ENCODE measurements around the gene APLNR. TPM values are rescaled to one million over a fixed set of nuclear protein-coding genes. Genes with fewer than 3 reads are reported as not detected.

Gene APLNR
- total and polyA plus RNA-seq, 2 donors (not counting 3 experiments of a cell fraction or from before 2014, with no cell fraction given): 0.04 to 0.38 TPM

DNA sequence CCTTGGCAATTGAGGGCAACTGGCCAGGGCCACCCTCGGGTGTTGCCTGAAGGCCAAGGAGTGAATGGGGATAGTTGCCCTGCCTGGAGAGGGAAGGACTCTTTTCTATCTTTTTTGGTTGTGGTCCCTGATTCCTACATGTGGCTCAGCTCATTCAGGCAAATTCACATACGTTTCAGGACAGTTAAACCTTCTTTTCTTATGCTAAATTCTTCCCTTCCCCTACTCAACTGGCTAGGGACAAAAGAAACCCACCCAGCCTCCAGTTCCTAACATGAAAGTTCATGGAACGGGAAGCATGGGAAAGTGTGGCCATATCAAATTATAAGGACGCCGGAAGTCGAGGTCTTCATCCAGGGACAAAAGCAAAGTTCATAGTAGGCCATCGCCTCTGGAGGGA, 26.3 kb upstream of the APLNR start:
- Histone ChIP-seq H3K27me3 (ENCODE audit: control insufficient read depth in 2 of 2, insufficient read depth in 2 of 2, low read length in 2 of 2) (no peaks in the 10 kb centered on the region), H3K4me3 (replicated peaks in 1 of 3; ENCODE audit: insufficient read depth in 1 of 3, low read depth in 1 of 3, low read length in 3 of 3) (no peak overlapping the region), H3K27ac (ENCODE audit: insufficient read depth, low read depth, low read length) (no peak overlapping the region), H3K4me1 (ENCODE audit: control insufficient read depth, extremely low read depth, insufficient read depth, low read length) (no peaks in the 10 kb centered on the region), H2AFZ (ENCODE audit: low read depth, low read length) (no peak overlapping the region), H3K9me3 (replicated peaks; ENCODE audit: control insufficient read depth, insufficient read depth, low read length) (no peaks in the 10 kb centered on the region), H3K9ac (replicated peaks; ENCODE audit: extremely low read depth, insufficient read depth, low read length) (no peak overlapping the region), H3K79me2 (ENCODE audit: control insufficient read depth, insufficient read depth, low read length) (no peaks in the 10 kb centered on the region), H3K4me2 (ENCODE audit: insufficient read depth, low read length) (no peak overlapping the region), H4K20me1 (replicated peaks; ENCODE audit: control insufficient read depth, extremely low read depth, insufficient read depth, low read length) (no peaks in the 10 kb centered on the region), H3K9me1 (replicated peaks; ENCODE audit: control insufficient read depth, extremely low read depth, insufficient read depth, low read length) (no peaks in the 10 kb centered on the region), H3K36me3 (ENCODE audit: control insufficient read depth in 2 of 2, extremely low read depth in 1 of 2, insufficient read depth in 2 of 2, low read length in 2 of 2) (no peaks in the 10 kb centered on the region)
- dilution Hi-C loops (cut with MboI; ENCODE audit: extremely low pct_ligation_motif_present, low sequenced_read_pairs) (no loop called here), intact Hi-C loops (cut with micrococcal nuclease) (no loop called here)
- no peak for DNase-seq (ENCODE audit: low read depth, low spot score)
- BruUV-seq (replicated peaks): no TSS peak
- no peak for TF ChIP-seq POLR2AphosphoS5 (IDR thresholded peaks at IDR 0.05; ENCODE audit: insufficient read depth, low read depth, low read length)
- no peak for TF ChIP-seq FOS (IDR thresholded peaks at IDR 0.05; ENCODE audit: borderline replicate concordance, insufficient read depth, low read length)
- TF ChIP-seq JUN (IDR thresholded peaks at IDR 0.05; ENCODE audit: borderline replicate concordance, insufficient read depth, insufficient read length, low read depth): no peak
- TF ChIP-seq EZH2 (IDR thresholded peaks at IDR 0.05; ENCODE audit: borderline replicate concordance, low read depth, low read length, severe bottlenecking): no peak
- TF ChIP-seq MYC (IDR thresholded peaks at IDR 0.05; ENCODE audit: low read depth, low read length): no peak
- TF ChIP-seq, protein P1, sequence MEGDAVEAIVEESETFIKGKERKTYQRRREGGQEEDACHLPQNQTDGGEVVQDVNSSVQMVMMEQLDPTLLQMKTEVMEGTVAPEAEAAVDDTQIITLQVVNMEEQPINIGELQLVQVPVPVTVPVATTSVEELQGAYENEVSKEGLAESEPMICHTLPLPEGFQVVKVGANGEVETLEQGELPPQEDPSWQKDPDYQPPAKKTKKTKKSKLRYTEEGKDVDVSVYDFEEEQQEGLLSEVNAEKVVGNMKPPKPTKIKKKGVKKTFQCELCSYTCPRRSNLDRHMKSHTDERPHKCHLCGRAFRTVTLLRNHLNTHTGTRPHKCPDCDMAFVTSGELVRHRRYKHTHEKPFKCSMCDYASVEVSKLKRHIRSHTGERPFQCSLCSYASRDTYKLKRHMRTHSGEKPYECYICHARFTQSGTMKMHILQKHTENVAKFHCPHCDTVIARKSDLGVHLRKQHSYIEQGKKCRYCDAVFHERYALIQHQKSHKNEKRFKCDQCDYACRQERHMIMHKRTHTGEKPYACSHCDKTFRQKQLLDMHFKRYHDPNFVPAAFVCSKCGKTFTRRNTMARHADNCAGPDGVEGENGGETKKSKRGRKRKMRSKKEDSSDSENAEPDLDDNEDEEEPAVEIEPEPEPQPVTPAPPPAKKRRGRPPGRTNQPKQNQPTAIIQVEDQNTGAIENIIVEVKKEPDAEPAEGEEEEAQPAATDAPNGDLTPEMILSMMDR (IDR thresholded peaks at IDR 0.05; ENCODE audit: extremely low read depth in 1 of 2, insufficient read depth in 1 of 2, low read depth in 1 of 2, low read length in 2 of 2): no peak
- no peak for TF ChIP-seq POLR2A (IDR thresholded peaks at IDR 0.05; ENCODE audit: low read depth, low read length)
- no peak for TF ChIP-seq GATA2 (IDR thresholded peaks at IDR 0.05; ENCODE audit: insufficient read depth, insufficient read length, low read depth, low read length)
- TF ChIP-seq, protein P2, sequence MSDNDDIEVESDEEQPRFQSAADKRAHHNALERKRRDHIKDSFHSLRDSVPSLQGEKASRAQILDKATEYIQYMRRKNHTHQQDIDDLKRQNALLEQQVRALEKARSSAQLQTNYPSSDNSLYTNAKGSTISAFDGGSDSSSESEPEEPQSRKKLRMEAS (IDR thresholded peaks at IDR 0.05; ENCODE audit: insufficient read depth, insufficient read length): no peak
- ChIA-PET CTCF (interaction anchor here (1.9 to 2.3 kb wide), 2 partner anchors 14 kb away, joined by 5 to 12 read pairs; no protein-coding TSS in a partner anchor), POLR2A (no interaction called here)
- FAIRE-seq: no peak
